GM12878 (cell line): Measurements from ENCODE around the gene CD58. TPM values are rescaled to one million over a fixed set of nuclear protein-coding genes. Genes with fewer than 3 reads are reported as not detected.

Source experiments
- GATAD2B ChIP-seq: fragments of 450-650 bp; conservative IDR thresholded peaks from 2 replicates; pipeline ENCODE4 v1.6.1; 2017; ENCODE audit warnings: low read depth, mild to moderate bottlenecking, moderate library complexity
- KAT2A ChIP-seq: conservative IDR thresholded peaks from 2 replicates; pipeline ENCODE4 v1.6.1; 2011; ENCODE audit warnings: low read depth, low read length; ENCODE audit not compliant: control insufficient read depth
- MXI1 ChIP-seq: fragments of 150-350 bp; IDR thresholded peaks from 2 replicates; pipeline ENCODE4 v1.6.1; 2011; ENCODE audit warnings: low read depth, mild to moderate bottlenecking, inconsistent platforms, low read length, improper control_type of control experiment
- PML ChIP-seq: IDR thresholded peaks from 2 replicates; pipeline ENCODE4 v1.6.1; 2012; ENCODE audit warnings: low read length, inconsistent platforms
- POLR2A ChIP-seq: IDR thresholded peaks from 2 replicates; pipeline ENCODE4 v1.6.1; 2011; ENCODE audit warnings: low read depth, mild to moderate bottlenecking, low read length
- POLR2AphosphoS5 ChIP-seq: IDR thresholded peaks from 2 replicates; pipeline ENCODE4 v1.6.1; 2011; ENCODE audit warnings: mild to moderate bottlenecking, low read length, inconsistent platforms
- TAF1 ChIP-seq: IDR thresholded peaks from 2 replicates; pipeline ENCODE4 v1.6.1; 2011; ENCODE audit warnings: mild to moderate bottlenecking, low read depth, low read length, borderline replicate concordance
- polyA plus RNA-seq, 11 experiments: library from polyadenylated mRNA; depleted of rRNA in 4 of 11; unstranded in 6 of 11; stranded (reverse) in 5 of 11; fragments of >200 nt; fragmentation: Nextera tagmentation in 4 of 11; fragmentation: Illumina TruSeq in 1 of 11; extraction: Ambion mirVana in 4 of 11; extraction: Trizol in 1 of 11; gene quantifications; 1 replicate in 1 of 11; 2 replicates in 10 of 11; pipeline versions ENCODE4 v1.2.1 to v1.2.3, GENCODE V29; 2011 to 2016; ENCODE audit warnings: inconsistent platforms in 2 of 11, missing spikeins in 2 of 11, low read depth in 1 of 11
- total RNA-seq, 4 experiments: library from RNA; depleted of rRNA in 3 of 4; stranded (reverse); fragments of >200 nt in 3 of 4; fragmentation: Illumina TruSeq in 1 of 4; extraction: Trizol in 1 of 4; gene quantifications; 2 replicates each; pipeline versions ENCODE4 v1.2.1 to v1.2.3, GENCODE V29; 2013 to 2021
- TF ChIP-seq, protein P1 (sequence below): IDR thresholded peaks from 2 replicates; pipeline ENCODE4 v1.6.1; 2012; ENCODE audit warnings: low read depth, low read length, improper control_type of control experiment
- TF ChIP-seq, protein P2 (sequence below): IDR thresholded peaks from 2 replicates; pipeline ENCODE4 v1.6.1; 2011; ENCODE audit warnings: mild to moderate bottlenecking, low read depth, low read length, moderate library complexity; ENCODE audit not compliant: insufficient replicate concordance
- TF ChIP-seq, protein P3 (sequence below): IDR thresholded peaks from 2 replicates; pipeline ENCODE4 v1.6.1; 2012; ENCODE audit warnings: low read depth, low read length, improper control_type of control experiment
- TF ChIP-seq, protein P4 (sequence below): fragments of 450-650 bp; IDR thresholded peaks from 2 replicates; pipeline ENCODE4 v1.6.1; 2016; ENCODE audit warnings: mild to moderate bottlenecking, moderate library complexity, borderline replicate concordance
- TF ChIP-seq, protein P5 (sequence below): fragments of 450-650 bp; IDR thresholded peaks from 2 replicates; pipeline ENCODE4 v1.6.1; 2017; ENCODE audit warnings: borderline replicate concordance

Gene CD58
- total and polyA plus RNA-seq, 10 of the 15 experiments (the other 5 are each of a cell fraction or from before 2014, with no cell fraction given): 70.4 to 252 (median 129) TPM

DNA sequence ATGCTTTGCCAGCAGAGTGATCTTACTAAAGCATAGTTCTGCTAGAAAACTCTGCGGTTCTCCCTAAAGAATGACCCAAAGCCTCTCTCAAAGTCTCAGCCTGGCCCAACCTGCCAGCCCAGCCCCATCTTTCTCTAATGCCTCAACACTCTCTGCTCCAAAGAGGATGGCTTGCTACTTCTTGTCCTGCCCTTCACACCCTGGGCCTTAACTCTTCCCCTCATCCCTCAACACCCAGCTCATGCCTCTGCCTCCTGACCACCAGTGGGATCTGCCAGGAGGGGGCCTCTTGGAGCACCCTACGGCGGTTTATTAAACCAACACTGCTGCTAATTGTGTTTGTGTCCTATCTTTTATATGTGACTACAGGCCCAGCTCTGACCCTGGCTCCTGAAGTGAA, 52.4 kb downstream of the CD58 start (continued):
- TF ChIP-seq, protein P1, sequence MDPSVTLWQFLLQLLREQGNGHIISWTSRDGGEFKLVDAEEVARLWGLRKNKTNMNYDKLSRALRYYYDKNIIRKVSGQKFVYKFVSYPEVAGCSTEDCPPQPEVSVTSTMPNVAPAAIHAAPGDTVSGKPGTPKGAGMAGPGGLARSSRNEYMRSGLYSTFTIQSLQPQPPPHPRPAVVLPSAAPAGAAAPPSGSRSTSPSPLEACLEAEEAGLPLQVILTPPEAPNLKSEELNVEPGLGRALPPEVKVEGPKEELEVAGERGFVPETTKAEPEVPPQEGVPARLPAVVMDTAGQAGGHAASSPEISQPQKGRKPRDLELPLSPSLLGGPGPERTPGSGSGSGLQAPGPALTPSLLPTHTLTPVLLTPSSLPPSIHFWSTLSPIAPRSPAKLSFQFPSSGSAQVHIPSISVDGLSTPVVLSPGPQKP: no peak
- no peak for TF ChIP-seq PML
- TF ChIP-seq, protein P2, sequence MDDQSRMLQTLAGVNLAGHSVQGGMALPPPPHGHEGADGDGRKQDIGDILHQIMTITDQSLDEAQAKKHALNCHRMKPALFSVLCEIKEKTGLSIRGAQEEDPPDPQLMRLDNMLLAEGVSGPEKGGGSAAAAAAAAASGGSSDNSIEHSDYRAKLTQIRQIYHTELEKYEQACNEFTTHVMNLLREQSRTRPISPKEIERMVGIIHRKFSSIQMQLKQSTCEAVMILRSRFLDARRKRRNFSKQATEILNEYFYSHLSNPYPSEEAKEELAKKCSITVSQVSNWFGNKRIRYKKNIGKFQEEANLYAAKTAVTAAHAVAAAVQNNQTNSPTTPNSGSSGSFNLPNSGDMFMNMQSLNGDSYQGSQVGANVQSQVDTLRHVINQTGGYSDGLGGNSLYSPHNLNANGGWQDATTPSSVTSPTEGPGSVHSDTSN: no peak
- TF ChIP-seq, protein P3, sequence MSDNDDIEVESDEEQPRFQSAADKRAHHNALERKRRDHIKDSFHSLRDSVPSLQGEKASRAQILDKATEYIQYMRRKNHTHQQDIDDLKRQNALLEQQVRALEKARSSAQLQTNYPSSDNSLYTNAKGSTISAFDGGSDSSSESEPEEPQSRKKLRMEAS: 0 out of 2 replicates have a peak, but pooled peaks have one; percentile 22
- no peak for TF ChIP-seq MXI1
- no peak for TF ChIP-seq KAT2A
- TF ChIP-seq, protein P4, sequence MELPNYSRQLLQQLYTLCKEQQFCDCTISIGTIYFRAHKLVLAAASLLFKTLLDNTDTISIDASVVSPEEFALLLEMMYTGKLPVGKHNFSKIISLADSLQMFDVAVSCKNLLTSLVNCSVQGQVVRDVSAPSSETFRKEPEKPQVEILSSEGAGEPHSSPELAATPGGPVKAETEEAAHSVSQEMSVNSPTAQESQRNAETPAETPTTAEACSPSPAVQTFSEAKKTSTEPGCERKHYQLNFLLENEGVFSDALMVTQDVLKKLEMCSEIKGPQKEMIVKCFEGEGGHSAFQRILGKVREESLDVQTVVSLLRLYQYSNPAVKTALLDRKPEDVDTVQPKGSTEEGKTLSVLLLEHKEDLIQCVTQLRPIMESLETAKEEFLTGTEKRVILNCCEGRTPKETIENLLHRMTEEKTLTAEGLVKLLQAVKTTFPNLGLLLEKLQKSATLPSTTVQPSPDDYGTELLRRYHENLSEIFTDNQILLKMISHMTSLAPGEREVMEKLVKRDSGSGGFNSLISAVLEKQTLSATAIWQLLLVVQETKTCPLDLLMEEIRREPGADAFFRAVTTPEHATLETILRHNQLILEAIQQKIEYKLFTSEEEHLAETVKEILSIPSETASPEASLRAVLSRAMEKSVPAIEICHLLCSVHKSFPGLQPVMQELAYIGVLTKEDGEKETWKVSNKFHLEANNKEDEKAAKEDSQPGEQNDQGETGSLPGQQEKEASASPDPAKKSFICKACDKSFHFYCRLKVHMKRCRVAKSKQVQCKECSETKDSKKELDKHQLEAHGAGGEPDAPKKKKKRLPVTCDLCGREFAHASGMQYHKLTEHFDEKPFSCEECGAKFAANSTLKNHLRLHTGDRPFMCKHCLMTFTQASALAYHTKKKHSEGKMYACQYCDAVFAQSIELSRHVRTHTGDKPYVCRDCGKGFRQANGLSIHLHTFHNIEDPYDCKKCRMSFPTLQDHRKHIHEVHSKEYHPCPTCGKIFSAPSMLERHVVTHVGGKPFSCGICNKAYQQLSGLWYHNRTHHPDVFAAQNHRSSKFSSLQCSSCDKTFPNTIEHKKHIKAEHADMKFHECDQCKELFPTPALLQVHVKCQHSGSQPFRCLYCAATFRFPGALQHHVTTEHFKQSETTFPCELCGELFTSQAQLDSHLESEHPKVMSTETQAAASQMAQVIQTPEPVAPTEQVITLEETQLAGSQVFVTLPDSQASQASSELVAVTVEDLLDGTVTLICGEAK: no peak
- no peak for TF ChIP-seq GATAD2B
- peak; percentile 61 for TF ChIP-seq POLR2AphosphoS5
- peak; percentile 54; the same call in 1 of the 2 replicates for TF ChIP-seq POLR2A
- no peak for TF ChIP-seq TAF1
- TF ChIP-seq, protein P5, sequence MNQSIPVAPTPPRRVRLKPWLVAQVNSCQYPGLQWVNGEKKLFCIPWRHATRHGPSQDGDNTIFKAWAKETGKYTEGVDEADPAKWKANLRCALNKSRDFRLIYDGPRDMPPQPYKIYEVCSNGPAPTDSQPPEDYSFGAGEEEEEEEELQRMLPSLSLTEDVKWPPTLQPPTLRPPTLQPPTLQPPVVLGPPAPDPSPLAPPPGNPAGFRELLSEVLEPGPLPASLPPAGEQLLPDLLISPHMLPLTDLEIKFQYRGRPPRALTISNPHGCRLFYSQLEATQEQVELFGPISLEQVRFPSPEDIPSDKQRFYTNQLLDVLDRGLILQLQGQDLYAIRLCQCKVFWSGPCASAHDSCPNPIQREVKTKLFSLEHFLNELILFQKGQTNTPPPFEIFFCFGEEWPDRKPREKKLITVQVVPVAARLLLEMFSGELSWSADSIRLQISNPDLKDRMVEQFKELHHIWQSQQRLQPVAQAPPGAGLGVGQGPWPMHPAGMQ: no peak
